Endothelial cell of umbilical vein (primary cell): Measurements from ENCODE around the gene CCL17.

Experiments
- CTCF ChIP-seq, 2 donors: IDR thresholded peaks; 1 replicate in 1 of 2; 2 replicates in 1 of 2; pipeline ENCODE4 v1.5.1; 2011; ENCODE audit warnings: low read length in 2 of 2, mild to moderate bottlenecking in 2 of 2, moderate library complexity in 2 of 2, control low read depth in 1 of 2, inconsistent platforms in 1 of 2, low read depth in 1 of 2; ENCODE audit not compliant: insufficient read depth in 1 of 2; ENCODE audit errors: extremely low read depth in 1 of 2
- MAX ChIP-seq: IDR thresholded peaks from 2 replicates; pipeline ENCODE4 v1.6.1; 2011; ENCODE audit not compliant: insufficient read depth, insufficient read length
- MYC ChIP-seq: IDR thresholded peaks from one replicate; pipeline ENCODE4 v1.6.1; 2011; ENCODE audit warnings: mild to moderate bottlenecking, low read depth, low read length
- POLR2AphosphoS5 ChIP-seq: IDR thresholded peaks from 2 replicates; pipeline ENCODE4 v1.6.1; 2012; ENCODE audit warnings: low read depth, mild to moderate bottlenecking, control low read depth, low read length, moderate library complexity; ENCODE audit not compliant: insufficient read depth

- TF ChIP-seq CTCF (IDR thresholded peaks at IDR 0.05; ENCODE audit: extremely low read depth in 1 of 2, insufficient read depth in 1 of 2, low read depth in 1 of 2, low read length in 2 of 2) = no peak
- TF ChIP-seq MYC = no peak
- TF ChIP-seq POLR2AphosphoS5 = no peak
- no peak for TF ChIP-seq MAX
These were observed 2.3 kb downstream of the CCL17 start for GRCh38 chr16:57406881-57407280.
